SU-DHL-6 (cell line): ENCODE data around the gene PDE1A.

Experiments used
- H2AFZ ChIP-seq: fragments of 200-600 bp; sonication (generic); 2 replicates; pipeline ENCODE4 v1.6.1; 2014; ENCODE audit warnings: low read depth, mild to moderate bottlenecking, moderate library complexity, mixed read lengths, antibody characterized with exemption, low read length; ENCODE audit not compliant: severe bottlenecking
- H3F3A ChIP-seq: fragments of 200-600 bp; shearing (Covaris generic); 2 replicates; pipeline ENCODE4 v1.6.0; 2016; ENCODE audit warnings: antibody characterized with exemption, mild to moderate bottlenecking; ENCODE audit not compliant: insufficient read depth
- H3K27ac ChIP-seq: fragments of 200-600 bp; sonication (generic); 2 replicates; pipeline ENCODE4 v1.5.1; 2016; ENCODE audit warnings: low read depth, mild to moderate bottlenecking, low read length, moderate library complexity, mixed read lengths
- H3K27me3 ChIP-seq: fragments of 200-600 bp; sonication (generic), shearing (Covaris generic); 2 replicates; pipeline ENCODE4 v1.6.0; 2014; ENCODE audit warnings: mild to moderate bottlenecking, low read length
- H3K36me3 ChIP-seq: fragments of 200-600 bp; sonication (generic); 2 replicates; pipeline ENCODE4 v1.6.1; 2014; ENCODE audit warnings: mild to moderate bottlenecking, low read length, mixed read lengths
- H3K4me2 ChIP-seq: fragments of 300-600, 200-600 bp; shearing (Covaris generic), sonication (generic); 2 replicates; pipeline ENCODE4 v1.6.0; 2014; ENCODE audit warnings: low read length, low read depth, mild to moderate bottlenecking; ENCODE audit not compliant: poor library complexity, severe bottlenecking
- H3K4me3 ChIP-seq: fragments of 200-600 bp; sonication (generic); 2 replicates; pipeline ENCODE4 v1.5.1; 2014; ENCODE audit warnings: antibody characterized with exemption, low read length, mild to moderate bottlenecking, mixed read lengths; ENCODE audit not compliant: insufficient read depth, poor library complexity, severe bottlenecking
- H3K79me2 ChIP-seq: fragments of 200-600 bp; sonication (generic); 2 replicates; pipeline ENCODE4 v1.6.1; 2014; ENCODE audit warnings: mild to moderate bottlenecking, low read length, moderate library complexity; ENCODE audit not compliant: insufficient read depth
- H3K9ac ChIP-seq: fragments of 200-600 bp; sonication (generic); 2 replicates; pipeline ENCODE4 v1.7.0; 2014; ENCODE audit warnings: mild to moderate bottlenecking, low read length
- H3K9me2 ChIP-seq: fragments of 200-600 bp; sonication (generic); replicated peaks from 2 replicates; pipeline ENCODE4 v1.6.1; 2014; ENCODE audit warnings: low read length; ENCODE audit not compliant: insufficient read depth
- H3K9me3 ChIP-seq: fragments of 200-600 bp; sonication (generic); 2 replicates; pipeline ENCODE4 v1.6.1; 2014; ENCODE audit warnings: low read length, mixed read lengths; ENCODE audit not compliant: insufficient read depth
- H4K20me1 ChIP-seq: fragments of 200-600 bp; sonication (generic); 2 replicates; pipeline ENCODE4 v1.6.1; 2014; ENCODE audit warnings: low read depth, mild to moderate bottlenecking, antibody characterized with exemption, low read length, moderate library complexity, mixed read lengths
- CTCF ChIP-seq: fragments of 200-600 bp; sonication (generic); IDR thresholded peaks from one replicate; pipeline ENCODE4 v1.5.1; 2017; ENCODE audit warnings: antibody characterized with exemption, mild to moderate bottlenecking, low read length, moderate library complexity; ENCODE audit not compliant: insufficient read depth, poor library complexity, severe bottlenecking
- EZH2phosphoT487 ChIP-seq: fragments of 200-600 bp; sonication (generic), shearing (Covaris generic); conservative IDR thresholded peaks from 2 replicates; pipeline ENCODE4 v1.6.1; 2018; ENCODE audit warnings: mild to moderate bottlenecking, antibody characterized with exemption, low read length, moderate library complexity, mixed read lengths

PDE1A gene

GRCh38 chr2:182432051-182432450 lies 5.2 kb upstream of the PDE1A start:
- Histone ChIP-seq H3K27me3 (no peaks in the 10 kb centered on the region), H4K20me1 (no peaks in the 10 kb centered on the region), H3K9ac (no peak overlapping the region), H3K4me2 (no peak overlapping the region), H3K9me2 (no peaks in the 10 kb centered on the region), H3F3A (no peaks in the 10 kb centered on the region), H3K4me3 (no peak overlapping the region), H2AFZ (no peak overlapping the region), H3K79me2 (no peaks in the 10 kb centered on the region), H3K27ac (no peak overlapping the region), H3K9me3 (no peaks in the 10 kb centered on the region), H3K36me3 (no peaks in the 10 kb centered on the region)
- TF ChIP-seq EZH2phosphoT487, result no peak
- TF ChIP-seq CTCF, result no peak

GRCh38 chr2:182428476-182428875 lies 1.6 kb upstream of the PDE1A start:
- H4K20me1 ChIP-seq, result no peaks in the 10 kb centered on the region
- TF ChIP-seq CTCF, result no peak
- TF ChIP-seq EZH2phosphoT487, result no peak
- H2AFZ ChIP-seq, result no peak overlapping the region
- H3K27me3 ChIP-seq, result no peaks in the 10 kb centered on the region
- no peaks in the 10 kb centered on the region for H3K79me2 ChIP-seq
- H3K9me2 ChIP-seq, result no peaks in the 10 kb centered on the region
- H3F3A ChIP-seq, result no peaks in the 10 kb centered on the region
- no peak overlapping the region for H3K27ac ChIP-seq
- H3K9ac ChIP-seq, result no peak overlapping the region
- no peaks in the 10 kb centered on the region for H3K36me3 ChIP-seq
- H3K9me3 ChIP-seq, result no peaks in the 10 kb centered on the region
- no peak overlapping the region for H3K4me2 ChIP-seq
- H3K4me3 ChIP-seq, result no peak overlapping the region

DNA sequence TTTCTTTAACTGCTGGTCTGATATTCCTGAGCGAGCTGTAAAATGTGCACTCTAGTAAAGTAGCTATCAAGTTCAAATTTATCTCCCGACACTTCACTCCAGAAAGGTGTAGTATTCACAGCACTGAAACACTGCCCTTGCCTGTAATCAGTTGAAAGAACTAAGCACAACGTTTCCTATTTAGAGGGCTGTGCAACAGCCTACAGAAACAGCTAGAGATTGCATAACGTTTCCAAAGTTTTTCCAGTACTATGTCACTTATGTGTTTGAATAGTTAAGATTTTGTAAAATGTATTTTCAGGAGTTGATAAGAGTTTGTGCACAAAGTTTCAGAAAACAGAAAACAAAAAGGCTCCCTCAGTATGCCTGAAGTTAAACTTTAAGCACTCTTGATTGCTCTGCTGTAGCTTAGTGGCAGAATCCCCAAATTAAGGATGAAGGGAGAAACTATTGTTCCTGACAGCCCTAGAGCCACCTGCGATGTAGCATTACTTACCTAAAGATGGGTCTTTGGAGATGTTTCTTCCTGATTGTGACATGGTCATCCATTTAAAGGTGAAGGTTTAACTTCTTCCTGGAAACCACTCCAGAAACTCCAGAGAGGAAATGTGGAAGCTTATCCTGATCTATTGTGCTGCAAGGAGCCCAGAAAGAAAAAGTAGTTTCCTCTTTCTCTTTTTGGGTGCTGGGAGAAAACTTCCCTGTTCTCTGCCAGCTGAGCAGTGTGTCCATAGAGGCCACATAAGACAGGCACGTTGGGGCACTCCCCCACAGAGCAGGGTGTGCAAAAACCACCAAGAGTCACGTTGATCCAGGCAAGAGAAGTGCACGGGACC lies 536 bp downstream of the PDE1A start:
- no peaks in the 10 kb centered on the region for H4K20me1 ChIP-seq

More for the DNA sequence above, 536 bp downstream of the PDE1A start:
- Histone ChIP-seq H3K4me2 (no peak overlapping the region), H2AFZ (no peak overlapping the region), H3K27me3 (no peaks in the 10 kb centered on the region), H3K9me2 (no peaks in the 10 kb centered on the region), H3K9ac (no peak overlapping the region), H3K27ac (no peak overlapping the region), H3K9me3 (no peaks in the 10 kb centered on the region), H3K79me2 (no peaks in the 10 kb centered on the region), H3K36me3 (no peaks in the 10 kb centered on the region), H3F3A (no peaks in the 10 kb centered on the region), H3K4me3 (no peak overlapping the region)
- TF ChIP-seq EZH2phosphoT487, result no peak
- TF ChIP-seq CTCF, result no peak
